ENCODE results near the gene ZBTB7C. TPM values are rescaled to one million over a fixed set of nuclear protein-coding genes. Genes with fewer than 3 reads are reported as not detected.

Gene ZBTB7C
- total and polyA plus RNA-seq, 2 donors (not counting 1 experiment from before 2014, with no cell fraction given), result not detected

GRCh38 chr18:48123324-48123723 lies 285.9 kb downstream of the ZBTB7C start:
- Histone ChIP-seq H3K27me3 (replicated peaks in 1 of 4; ENCODE audit: control extremely low read depth in 1 of 4, control insufficient read depth in 3 of 4, insufficient read depth in 4 of 4, low read length in 3 of 4) (no peaks in the 10 kb centered on the region), H3K9me3 (ENCODE audit: control extremely low read depth in 1 of 3, control insufficient read depth in 2 of 3, insufficient read depth in 1 of 3, low read length in 2 of 3) (no peaks in the 10 kb centered on the region), H3K27ac (ENCODE audit: low read length in 2 of 2) (no peak overlapping the region), H4K20me1 (ENCODE audit: control insufficient read depth, insufficient read depth, low read length, poor library complexity, severe bottlenecking) (no peaks in the 10 kb centered on the region), H3K4me2 (replicated peaks; ENCODE audit: low read depth, low read length, poor library complexity, severe bottlenecking) (no peak overlapping the region), H3K4me1 (ENCODE audit: control insufficient read depth in 2 of 2, insufficient read depth in 2 of 2, low read length in 2 of 2) (no peaks in the 10 kb centered on the region), H3K9ac (ENCODE audit: low read length) (no peak overlapping the region), H3K79me2 (ENCODE audit: control insufficient read depth, insufficient read depth, low read length) (no peaks in the 10 kb centered on the region), H3K4me3 (ENCODE audit: control extremely low read depth in 1 of 5, extremely low read depth in 1 of 5, insufficient read depth in 1 of 5, low read depth in 2 of 5, low read length in 4 of 5) (no peak overlapping the region), H3K36me3 (replicated peaks in 1 of 2; ENCODE audit: control extremely low read depth in 1 of 2, control insufficient read depth in 1 of 2, extremely low read depth in 1 of 2, insufficient read depth in 2 of 2, low read length in 1 of 2) (no peaks in the 10 kb centered on the region), H2AFZ (ENCODE audit: insufficient read depth, low read depth, low read length, poor library complexity, severe bottlenecking) (no peak overlapping the region)
- H3K27ac Mint-ChIP-seq, result no peak overlapping the region
- TF ChIP-seq CTCF (IDR thresholded peaks at IDR 0.05) (no peak), EZH2 (IDR thresholded peaks at IDR 0.05; ENCODE audit: borderline replicate concordance, insufficient read depth, low read depth, low read length, poor library complexity, severe bottlenecking) (no peak)
- intact Hi-C loops (cut with micrococcal nuclease), result no loop called here
- ChIA-PET CTCF (no interaction called here), POLR2A (no interaction called here)
- peaks cover 16% of the 10 kb centered on the region for H3K27me3 Mint-ChIP-seq
- H3K9me3 Mint-ChIP-seq (ENCODE audit: insufficient read depth), result no peaks in the 10 kb centered on the region
- WGBS (ENCODE audit: insufficient coverage), result 95% methylated on average over 3 of the region's 6 CpGs
- H3K4me1 Mint-ChIP-seq, result no peaks in the 10 kb centered on the region
- no peak overlapping the region for H3K4me3 Mint-ChIP-seq
- DNase-seq, result no peak
- no peak for ATAC-seq (ENCODE audit: low read depth)

GRCh38 chr18:48122816-48123215 lies 286.4 kb downstream of the ZBTB7C start:
- Mint-ChIP-seq H3K27ac (no peak overlapping the region), H3K4me1 (no peaks in the 10 kb centered on the region), H3K9me3 (ENCODE audit: insufficient read depth) (no peaks in the 10 kb centered on the region), H3K27me3 (peaks cover 12% of the 10 kb centered on the region), H3K4me3 (no peak overlapping the region)
- no peak for DNase-seq
- ChIA-PET POLR2A (no interaction called here), CTCF (no interaction called here)
- no peak for TF ChIP-seq CTCF (IDR thresholded peaks at IDR 0.05)
- no peak for TF ChIP-seq EZH2 (IDR thresholded peaks at IDR 0.05; ENCODE audit: borderline replicate concordance, insufficient read depth, low read depth, low read length, poor library complexity, severe bottlenecking)
- no peak overlapping the region for H3K4me2 ChIP-seq (replicated peaks; ENCODE audit: low read depth, low read length, poor library complexity, severe bottlenecking)
- intact Hi-C loops (cut with micrococcal nuclease), result no loop called here
- H3K4me3 ChIP-seq (ENCODE audit: control extremely low read depth in 1 of 5, extremely low read depth in 1 of 5, insufficient read depth in 1 of 5, low read depth in 2 of 5, low read length in 4 of 5), result no peak overlapping the region
- ATAC-seq (ENCODE audit: low read depth), result no peak
- no peaks in the 10 kb centered on the region for H3K79me2 ChIP-seq (ENCODE audit: control insufficient read depth, insufficient read depth, low read length)
- no peaks in the 10 kb centered on the region for H3K9me3 ChIP-seq (ENCODE audit: control extremely low read depth in 1 of 3, control insufficient read depth in 2 of 3, insufficient read depth in 1 of 3, low read length in 2 of 3)
- H3K27ac ChIP-seq (ENCODE audit: low read length in 2 of 2), result no peak overlapping the region
- 100% methylated on average over 2 of the region's 4 CpGs for WGBS (ENCODE audit: insufficient coverage)
- no peaks in the 10 kb centered on the region for H4K20me1 ChIP-seq (ENCODE audit: control insufficient read depth, insufficient read depth, low read length, poor library complexity, severe bottlenecking)
- H3K27me3 ChIP-seq (replicated peaks in 1 of 4; ENCODE audit: control extremely low read depth in 1 of 4, control insufficient read depth in 3 of 4, insufficient read depth in 4 of 4, low read length in 3 of 4), result no peaks in the 10 kb centered on the region
- no peaks in the 10 kb centered on the region for H3K4me1 ChIP-seq (ENCODE audit: control insufficient read depth in 2 of 2, insufficient read depth in 2 of 2, low read length in 2 of 2)
- H3K36me3 ChIP-seq (replicated peaks in 1 of 2; ENCODE audit: control extremely low read depth in 1 of 2, control insufficient read depth in 1 of 2, extremely low read depth in 1 of 2, insufficient read depth in 2 of 2, low read length in 1 of 2), result no peaks in the 10 kb centered on the region
- no peak overlapping the region for H3K9ac ChIP-seq (ENCODE audit: low read length)
- H2AFZ ChIP-seq (ENCODE audit: insufficient read depth, low read depth, low read length, poor library complexity, severe bottlenecking), result no peak overlapping the region

Measured in B cell (primary cell).